Measurements from ENCODE around the gene SORBS2. TPM values are rescaled to one million over a fixed set of nuclear protein-coding genes. Genes with fewer than 3 reads are reported as not detected.

Gene SORBS2
- total RNA-seq, 1 experiment from 2014 or later = 8.4 TPM

GRCh38 chr4:185689407-185689806 is 122.6 kb downstream of the SORBS2 start:
- ATAC-seq (no peak), DNase-seq (ENCODE audit: low read depth, low spot score) (no peak)
- in situ Hi-C loops (cut with HindIII; ENCODE audit: low pct_unique_long_range_greater_than_20kb, low sequenced_read_pairs) (no loop called here), intact Hi-C loops (cut with micrococcal nuclease; ENCODE audit: unreplicated experiment) (no loop called here)
- BruUV-seq (replicated peaks) = no TSS peak
- Histone ChIP-seq H3K9me3 (ENCODE audit: control insufficient read depth, insufficient read depth, low read depth, low read length) (no peaks in the 10 kb centered on the region), H3K27ac (ENCODE audit: low read length) (no peak overlapping the region), H3K4me3 (ENCODE audit: low read depth in 2 of 2, low read length in 2 of 2) (no peak overlapping the region), H3K36me3 (ENCODE audit: control insufficient read depth, insufficient read depth, low read length) (no peaks in the 10 kb centered on the region), H3K4me1 (ENCODE audit: control insufficient read depth, insufficient read depth, low read length) (no peaks in the 10 kb centered on the region), H3K27me3 (ENCODE audit: control insufficient read depth, insufficient read depth, low read length) (no peaks in the 10 kb centered on the region)
- ChIA-PET POLR2A (no interaction called here), CTCF (no interaction called here)
- no peak for TF ChIP-seq CTCF (IDR thresholded peaks at IDR 0.05)
- no peak for TF ChIP-seq TCF7L2 (IDR thresholded peaks at IDR 0.05; ENCODE audit: low read depth, low read length)
- no peak for TF ChIP-seq REST (IDR thresholded peaks at IDR 0.05; ENCODE audit: insufficient read depth in 1 of 2, low read depth in 2 of 2, low read length in 1 of 2)
- no peak for TF ChIP-seq POLR2AphosphoS5 (IDR thresholded peaks at IDR 0.05; ENCODE audit: low read depth, low read length)
- no peak for TF ChIP-seq SIN3A (IDR thresholded peaks at IDR 0.05; ENCODE audit: borderline replicate concordance, insufficient read depth, low read depth, low read length)

- Histone ChIP-seq H3K27me3 (ENCODE audit: control insufficient read depth, insufficient read depth, low read length) (no peaks in the 10 kb centered on the region), H3K9me3 (ENCODE audit: control insufficient read depth, insufficient read depth, low read depth, low read length) (no peaks in the 10 kb centered on the region), H3K36me3 (ENCODE audit: control insufficient read depth, insufficient read depth, low read length) (no peaks in the 10 kb centered on the region), H3K4me1 (ENCODE audit: control insufficient read depth, insufficient read depth, low read length) (no peaks in the 10 kb centered on the region), H3K4me3 (ENCODE audit: low read depth in 2 of 2, low read length in 2 of 2) (no peak overlapping the region), H3K27ac (ENCODE audit: low read length) (no peak overlapping the region)
- TF ChIP-seq REST (IDR thresholded peaks at IDR 0.05; ENCODE audit: insufficient read depth in 1 of 2, low read depth in 2 of 2, low read length in 1 of 2) (no peak), SIN3A (IDR thresholded peaks at IDR 0.05; ENCODE audit: borderline replicate concordance, insufficient read depth, low read depth, low read length) (no peak), POLR2AphosphoS5 (IDR thresholded peaks at IDR 0.05; ENCODE audit: low read depth, low read length) (no peak), CTCF (IDR thresholded peaks at IDR 0.05) (no peak)
- in situ Hi-C loops (cut with HindIII; ENCODE audit: low pct_unique_long_range_greater_than_20kb, low sequenced_read_pairs) (no loop called here), intact Hi-C loops (cut with micrococcal nuclease; ENCODE audit: unreplicated experiment) (no loop called here)
- ATAC-seq (no peak), DNase-seq (ENCODE audit: low read depth, low spot score) (no peak)
- no TSS peak for BruUV-seq (replicated peaks)
- CTCF ChIA-PET = no interaction called here
- POLR2A ChIA-PET = no interaction called here
These were observed 126.2 kb downstream of the SORBS2 start for GRCh38 chr4:185685804-185686203.
